ENCODE data around the gene IHH. TPM values are rescaled to one million over a fixed set of nuclear protein-coding genes. Genes with fewer than 3 reads are reported as not detected.
A peak's percentile ranks its signal among the peaks of the same experiment; 100 is the strongest.

The IHH gene
- total and polyA plus RNA-seq, 3 experiments from 2014 or later, result not detected

DNA sequence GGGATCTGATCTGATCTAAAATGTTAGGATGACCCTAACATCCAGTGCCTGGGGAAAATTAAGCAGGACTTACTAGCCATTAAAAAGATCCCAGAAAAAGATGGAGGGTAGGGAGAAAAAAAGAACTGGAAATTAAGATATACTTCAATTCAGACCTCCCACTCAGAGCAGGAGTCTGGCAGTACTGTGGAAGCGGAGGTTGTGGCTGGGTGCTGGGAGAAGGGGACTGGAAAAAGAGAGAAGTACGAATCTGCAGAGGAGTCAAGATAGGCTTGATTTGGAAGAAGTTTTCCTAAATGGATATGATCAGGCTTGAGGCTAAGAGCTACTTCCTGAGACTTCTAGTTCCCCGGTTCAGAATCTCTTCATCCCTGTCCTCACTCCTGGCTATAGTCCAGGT lies 33.5 kb upstream of the IHH start:
- Histone ChIP-seq H3K4me3 (ENCODE audit: low read length) (no peak overlapping the region), H3K27me3 (ENCODE audit: insufficient read depth, low read length, poor library complexity, severe bottlenecking) (no peaks in the 10 kb centered on the region), H3K27ac (ENCODE audit: low read depth, low read length) (no peak overlapping the region), H3K36me3 (ENCODE audit: insufficient read depth, low read length) (no peaks in the 10 kb centered on the region), H3K9me3 (ENCODE audit: low read length) (no peaks in the 10 kb centered on the region), H3K4me1 (ENCODE audit: insufficient read depth, low read length) (no peaks in the 10 kb centered on the region)
- ChIA-PET POLR2A (no interaction called here), CTCF (interaction anchor here (1.6 kb wide), 1 partner anchor 21 kb away, joined by 5 read pairs; no protein-coding TSS in a partner anchor)
- DNase-seq, result no peak
- no peaks in the 10 kb centered on the region for H3K27me3 Mint-ChIP-seq
- H3K4me1 Mint-ChIP-seq, result no peaks in the 10 kb centered on the region
- peaks cover 5 to 32% (median 5%) of the 10 kb centered on the region in 3 donors for H3K36me3 Mint-ChIP-seq
- H3K9me3 Mint-ChIP-seq, result no peaks in the 10 kb centered on the region
- peak overlapping the region in 1 of 8 donors; percentile 52 for H3K27ac Mint-ChIP-seq
- H3K4me3 Mint-ChIP-seq, result no peak overlapping the region

DNA sequence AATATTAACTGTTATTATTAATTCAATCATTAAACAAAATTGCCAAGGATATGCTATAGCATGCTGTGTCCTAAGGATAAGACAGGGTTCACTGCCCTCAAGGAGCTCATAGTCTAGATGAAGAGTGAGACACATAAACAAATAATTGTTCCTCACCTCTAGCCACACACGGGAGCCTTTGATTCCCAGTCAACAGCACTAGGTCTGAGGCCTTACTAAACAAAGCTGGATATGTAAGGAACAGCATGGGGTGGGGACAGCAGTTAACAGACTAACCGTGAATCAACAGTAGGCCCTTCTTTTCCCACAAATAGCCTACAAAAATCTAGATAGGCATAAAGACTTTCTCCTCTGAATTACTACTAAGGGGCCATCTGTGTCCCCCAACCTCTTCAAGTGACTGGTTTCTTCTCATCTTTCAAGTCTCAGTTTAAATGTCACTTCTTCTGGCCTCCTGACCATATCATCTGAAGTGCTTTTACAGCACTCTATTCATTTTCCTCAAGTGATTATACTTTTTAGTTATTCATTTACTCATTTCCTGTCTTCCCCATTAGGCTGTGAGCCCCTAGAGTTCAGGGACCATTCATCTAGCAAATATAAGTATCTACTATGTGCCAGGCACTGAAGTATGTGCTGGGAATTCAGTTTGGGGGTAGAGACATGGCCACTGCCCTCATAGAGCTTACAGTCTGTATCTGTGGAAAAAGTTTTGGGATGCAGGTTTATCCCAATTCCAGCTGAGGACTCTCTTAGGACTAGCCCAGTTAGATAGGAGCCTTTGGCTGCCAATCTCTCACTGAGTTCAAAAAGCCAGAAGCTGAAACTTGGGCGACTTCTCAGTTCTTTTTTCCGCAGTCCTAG lies 29.9 kb upstream of the IHH start:
- CTCF ChIA-PET, result interaction anchor here (1.4 kb wide), 1 partner anchor 33 kb away, joined by 5 read pairs; no protein-coding TSS in a partner anchor

DNA sequence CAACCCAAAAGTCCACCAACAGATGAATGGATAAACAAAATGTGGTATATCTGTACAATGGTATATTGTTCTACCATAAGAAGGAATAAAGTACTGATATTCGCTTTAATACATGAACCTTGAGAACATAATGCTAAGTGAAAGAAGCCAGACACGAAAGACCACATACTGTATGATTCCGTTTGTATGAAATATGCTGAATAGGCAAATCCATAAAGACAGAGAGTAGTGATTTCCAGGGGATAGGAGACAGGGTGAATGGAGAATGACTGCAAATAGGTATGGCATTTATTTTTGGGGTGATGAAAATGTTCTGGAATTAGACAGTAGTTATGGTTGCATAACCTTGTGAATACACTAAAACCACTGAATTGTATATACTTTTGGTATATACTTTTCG lies 28.6 kb upstream of the IHH start:
- Histone ChIP-seq H3K4me1 (ENCODE audit: insufficient read depth, low read length) (no peaks in the 10 kb centered on the region), H3K36me3 (ENCODE audit: insufficient read depth, low read length) (no peaks in the 10 kb centered on the region), H3K4me3 (ENCODE audit: low read length) (no peak overlapping the region), H3K9me3 (ENCODE audit: low read length) (no peaks in the 10 kb centered on the region), H3K27me3 (ENCODE audit: insufficient read depth, low read length, poor library complexity, severe bottlenecking) (no peaks in the 10 kb centered on the region), H3K27ac (ENCODE audit: low read depth, low read length) (no peak overlapping the region)
- no peaks in the 10 kb centered on the region for H3K27me3 Mint-ChIP-seq
- CTCF ChIA-PET, result no interaction called here
- H3K9me3 Mint-ChIP-seq, result no peaks in the 10 kb centered on the region
- H3K4me3 Mint-ChIP-seq, result no peak overlapping the region
- H3K36me3 Mint-ChIP-seq, result peaks cover 6 to 30% (median 8%) of the 10 kb centered on the region in 3 donors
- no peak overlapping the region for H3K27ac Mint-ChIP-seq
- POLR2A ChIA-PET, result interaction anchor here (0.6 kb wide), 1 partner anchor 98 kb away, joined by 3 read pairs; no protein-coding TSS in a partner anchor
- peaks cover 10 to 13% (median 12%) of the 10 kb centered on the region in 3 donors for H3K4me1 Mint-ChIP-seq
- no peak for DNase-seq

More for the DNA sequence above, 29.9 kb upstream of the IHH start:
- Histone ChIP-seq H3K4me3 (ENCODE audit: low read length) (no peak overlapping the region), H3K27ac (ENCODE audit: low read depth, low read length) (no peak overlapping the region), H3K27me3 (ENCODE audit: insufficient read depth, low read length, poor library complexity, severe bottlenecking) (no peaks in the 10 kb centered on the region), H3K9me3 (ENCODE audit: low read length) (no peaks in the 10 kb centered on the region), H3K4me1 (ENCODE audit: insufficient read depth, low read length) (no peaks in the 10 kb centered on the region), H3K36me3 (ENCODE audit: insufficient read depth, low read length) (no peaks in the 10 kb centered on the region)
- Mint-ChIP-seq H3K27ac (no peak overlapping the region), H3K36me3 (peaks cover 6 to 37% (median 8%) of the 10 kb centered on the region in 3 donors), H3K4me3 (no peak overlapping the region), H3K27me3 (no peaks in the 10 kb centered on the region), H3K4me1 (peaks cover 1 to 5% (median 3%) of the 10 kb centered on the region in 3 donors), H3K9me3 (no peaks in the 10 kb centered on the region)
- POLR2A ChIA-PET, result no interaction called here
- DNase-seq, result no peak

DNA sequence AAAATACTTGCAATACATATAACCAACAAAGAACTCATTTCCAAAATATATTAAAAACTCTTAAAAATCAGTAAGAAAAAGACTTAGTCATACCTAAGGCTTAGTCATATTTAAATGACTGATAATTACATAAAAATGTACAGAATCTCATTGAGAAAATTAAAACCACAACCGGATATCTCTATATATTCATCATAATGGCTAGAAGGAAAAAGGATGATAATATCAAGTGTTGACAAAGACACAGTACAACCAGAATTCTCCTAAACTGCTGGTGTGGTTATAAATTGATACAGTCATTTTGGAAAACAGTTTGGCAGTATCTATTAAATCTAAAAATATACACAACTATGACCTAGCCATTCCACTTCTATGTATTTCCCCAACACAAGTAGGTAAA lies 27.1 kb upstream of the IHH start:
- Mint-ChIP-seq H3K36me3 (peaks cover 6 to 19% (median 8%) of the 10 kb centered on the region in 3 donors), H3K27me3 (no peaks in the 10 kb centered on the region), H3K4me3 (no peak overlapping the region), H3K4me1 (peaks cover 10 to 13% (median 12%) of the 10 kb centered on the region in 3 donors), H3K9me3 (no peaks in the 10 kb centered on the region), H3K27ac (no peak overlapping the region)
- no peak overlapping the region for H3K4me3 ChIP-seq (ENCODE audit: low read length)
- H3K36me3 ChIP-seq (ENCODE audit: insufficient read depth, low read length), result no peaks in the 10 kb centered on the region
- POLR2A ChIA-PET, result no interaction called here
- no peak overlapping the region for H3K27ac ChIP-seq (ENCODE audit: low read depth, low read length)
- H3K9me3 ChIP-seq (ENCODE audit: low read length), result no peaks in the 10 kb centered on the region
- CTCF ChIA-PET, result interaction anchor here (1.0 to 1.6 kb wide), 2 partner anchors 13 to 32 kb away, joined by 3 read pairs; no protein-coding TSS in a partner anchor
- DNase-seq, result no peak
- H3K27me3 ChIP-seq (ENCODE audit: insufficient read depth, low read length, poor library complexity, severe bottlenecking), result no peaks in the 10 kb centered on the region
- no peaks in the 10 kb centered on the region for H3K4me1 ChIP-seq (ENCODE audit: insufficient read depth, low read length)

DNA sequence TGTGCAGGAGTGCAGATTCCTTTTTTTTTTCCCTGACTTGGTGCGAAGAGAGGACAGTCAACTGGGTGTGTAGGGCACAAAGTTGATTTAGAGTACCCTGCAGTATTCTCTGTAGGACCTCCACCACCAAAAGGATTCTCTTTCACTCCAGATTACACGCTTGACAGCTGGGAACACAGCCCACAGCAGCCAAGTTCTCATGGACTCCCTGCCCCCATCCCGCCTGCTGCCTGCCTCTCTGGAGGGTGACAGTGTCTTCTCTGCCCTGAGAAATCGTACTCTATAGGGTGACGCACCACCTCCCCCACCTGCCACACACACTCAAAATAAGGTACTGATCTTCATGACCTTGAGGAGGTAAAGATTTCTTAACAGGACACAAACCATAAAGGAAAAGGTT lies 26.6 kb upstream of the IHH start:
- no peaks in the 10 kb centered on the region for H3K36me3 ChIP-seq (ENCODE audit: insufficient read depth, low read length)
- POLR2A ChIA-PET, result no interaction called here
- no peaks in the 10 kb centered on the region for H3K27me3 Mint-ChIP-seq
- H3K4me3 ChIP-seq (ENCODE audit: low read length), result no peak overlapping the region
- H3K9me3 Mint-ChIP-seq, result no peaks in the 10 kb centered on the region
- no peaks in the 10 kb centered on the region for H3K27me3 ChIP-seq (ENCODE audit: insufficient read depth, low read length, poor library complexity, severe bottlenecking)
- H3K4me1 Mint-ChIP-seq, result peaks cover 10 to 13% (median 12%) of the 10 kb centered on the region in 3 donors
- H3K27ac Mint-ChIP-seq, result no peak overlapping the region
- no peak overlapping the region for H3K4me3 Mint-ChIP-seq
- no peak overlapping the region for H3K27ac ChIP-seq (ENCODE audit: low read depth, low read length)
- H3K9me3 ChIP-seq (ENCODE audit: low read length), result no peaks in the 10 kb centered on the region
- no peaks in the 10 kb centered on the region for H3K4me1 ChIP-seq (ENCODE audit: insufficient read depth, low read length)
- no peak for DNase-seq
- peaks cover 6 to 16% (median 8%) of the 10 kb centered on the region in 3 donors for H3K36me3 Mint-ChIP-seq
- CTCF ChIA-PET, result interaction anchor here (1.3 to 1.6 kb wide), 2 partner anchors 8 to 14 kb away, joined by 3 read pairs; no protein-coding TSS in a partner anchor

DNA sequence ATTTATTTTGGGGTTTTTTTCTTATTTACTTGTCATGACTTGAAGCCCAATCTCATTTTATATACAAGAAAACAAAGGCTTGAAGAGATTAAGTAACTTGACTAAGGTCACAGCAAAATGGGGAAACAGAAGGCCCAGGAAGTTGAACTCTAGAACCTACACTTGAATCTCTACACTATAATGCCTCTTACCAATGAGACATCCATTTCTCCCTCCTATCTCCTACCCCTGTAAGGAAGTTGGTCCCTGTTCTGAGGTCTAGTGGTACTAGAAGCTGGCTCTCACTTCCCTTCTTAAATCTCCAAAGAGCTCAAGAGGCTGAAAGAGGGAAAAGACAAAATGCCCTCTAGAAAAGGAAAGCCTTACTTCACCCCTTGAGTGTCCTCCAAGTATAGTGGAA lies 25.5 kb upstream of the IHH start:
- ChIA-PET POLR2A (no interaction called here), CTCF (interaction anchor here (1.3 kb wide), 1 partner anchor 9 kb away, joined by 3 read pairs; no protein-coding TSS in a partner anchor)
- H3K27ac ChIP-seq (ENCODE audit: low read depth, low read length), result no peak overlapping the region
- no peaks in the 10 kb centered on the region for H3K4me1 ChIP-seq (ENCODE audit: insufficient read depth, low read length)
- Mint-ChIP-seq H3K4me3 (no peak overlapping the region), H3K4me1 (peaks cover 10 to 13% (median 12%) of the 10 kb centered on the region in 3 donors), H3K36me3 (peaks cover 6 to 16% (median 8%) of the 10 kb centered on the region in 3 donors), H3K27ac (no peak overlapping the region), H3K27me3 (no peaks in the 10 kb centered on the region), H3K9me3 (no peaks in the 10 kb centered on the region)
- no peak for DNase-seq
- no peaks in the 10 kb centered on the region for H3K27me3 ChIP-seq (ENCODE audit: insufficient read depth, low read length, poor library complexity, severe bottlenecking)
- H3K9me3 ChIP-seq (ENCODE audit: low read length), result no peaks in the 10 kb centered on the region
- no peaks in the 10 kb centered on the region for H3K36me3 ChIP-seq (ENCODE audit: insufficient read depth, low read length)
- H3K4me3 ChIP-seq (ENCODE audit: low read length), result no peak overlapping the region

DNA sequence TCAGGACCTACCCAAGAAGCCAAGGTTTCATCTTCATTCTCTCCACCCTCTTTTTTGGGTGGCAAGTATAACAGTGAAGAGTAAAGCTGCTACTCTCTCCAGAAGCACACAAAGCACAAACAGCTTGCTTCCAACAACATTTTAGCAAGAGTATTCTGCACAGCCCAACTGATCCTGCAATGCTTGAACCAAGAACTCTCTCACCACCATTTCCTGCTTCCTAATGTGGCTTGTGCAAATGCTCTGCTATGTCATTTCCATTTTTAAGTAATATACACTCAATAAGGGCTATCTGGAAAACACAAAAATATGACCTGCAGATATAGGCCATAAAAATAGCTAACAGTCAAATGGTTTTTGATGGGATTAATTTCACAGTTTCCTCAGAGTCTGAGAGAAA lies 24.1 kb upstream of the IHH start:
- no peak overlapping the region for H3K4me3 ChIP-seq (ENCODE audit: low read length)
- no peaks in the 10 kb centered on the region for H3K9me3 ChIP-seq (ENCODE audit: low read length)
- H3K4me1 Mint-ChIP-seq, result peaks cover 10 to 13% (median 12%) of the 10 kb centered on the region in 3 donors
- ChIA-PET CTCF (interaction anchor here (1.2 kb wide), 1 partner anchor 12 kb away, joined by 3 read pairs; no protein-coding TSS in a partner anchor), POLR2A (no interaction called here)
- H3K27ac Mint-ChIP-seq, result peak overlapping the region in 1 of 8 donors; percentile 7
- no peaks in the 10 kb centered on the region for H3K27me3 ChIP-seq (ENCODE audit: insufficient read depth, low read length, poor library complexity, severe bottlenecking)
- no peak for DNase-seq
- H3K9me3 Mint-ChIP-seq, result no peaks in the 10 kb centered on the region
- peaks cover 3 to 9% (median 5%) of the 10 kb centered on the region in 3 donors for H3K36me3 Mint-ChIP-seq
- no peak overlapping the region for H3K27ac ChIP-seq (ENCODE audit: low read depth, low read length)
- no peak overlapping the region for H3K4me3 Mint-ChIP-seq
- no peaks in the 10 kb centered on the region for H3K27me3 Mint-ChIP-seq
- H3K36me3 ChIP-seq (ENCODE audit: insufficient read depth, low read length), result no peaks in the 10 kb centered on the region
- H3K4me1 ChIP-seq (ENCODE audit: insufficient read depth, low read length), result no peaks in the 10 kb centered on the region

DNA sequence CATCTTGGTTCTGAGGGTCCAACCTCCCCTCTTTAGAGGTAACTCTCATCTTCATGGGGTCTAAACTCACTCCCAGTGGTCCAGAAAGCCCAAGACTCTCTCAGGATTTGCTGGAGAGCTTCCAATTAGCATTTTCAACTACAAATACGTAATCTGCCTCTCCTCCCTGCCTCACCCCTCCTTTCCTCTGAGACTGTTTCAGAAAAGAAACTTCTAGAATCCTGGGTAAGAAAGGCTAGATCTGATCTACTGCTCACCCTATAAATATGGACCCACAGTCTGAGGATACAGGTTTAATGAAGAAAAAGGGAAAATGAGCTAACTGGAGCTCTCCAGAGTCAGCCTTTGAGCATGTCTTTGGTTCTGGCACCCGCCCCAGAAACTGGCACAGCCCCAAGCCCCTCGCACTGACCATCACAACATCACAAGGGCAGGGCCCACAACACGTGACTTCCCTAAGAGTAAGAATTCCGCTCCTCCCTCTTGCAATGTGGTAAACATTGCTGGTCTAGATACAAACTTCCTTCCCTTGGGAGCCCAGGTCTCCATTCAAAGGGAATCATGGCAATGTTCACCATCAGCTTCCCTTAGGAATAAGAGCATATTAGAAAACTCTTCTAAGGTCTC lies 21.7 kb upstream of the IHH start:
- Histone ChIP-seq H3K4me3 (ENCODE audit: low read length) (no peak overlapping the region), H3K4me1 (ENCODE audit: insufficient read depth, low read length) (no peaks in the 10 kb centered on the region), H3K36me3 (ENCODE audit: insufficient read depth, low read length) (peaks cover 3% of the 10 kb centered on the region), H3K27me3 (ENCODE audit: insufficient read depth, low read length, poor library complexity, severe bottlenecking) (no peaks in the 10 kb centered on the region), H3K27ac (ENCODE audit: low read depth, low read length) (no peak overlapping the region), H3K9me3 (ENCODE audit: low read length) (no peaks in the 10 kb centered on the region)
- DNase-seq, result no peak
- ChIA-PET CTCF (no interaction called here), POLR2A (no interaction called here)
- Mint-ChIP-seq H3K27ac (no peak overlapping the region), H3K4me3 (no peak overlapping the region), H3K9me3 (no peaks in the 10 kb centered on the region), H3K27me3 (no peaks in the 10 kb centered on the region), H3K4me1 (peaks cover 10 to 13% (median 12%) of the 10 kb centered on the region in 3 donors), H3K36me3 (peaks cover 1 to 12% (median 5%) of the 10 kb centered on the region in 3 donors)
